ENCODE data around the gene ABLIM3. TPM values are rescaled to one million over a fixed set of nuclear protein-coding genes. Genes with fewer than 3 reads are reported as not detected.

Gene ABLIM3
- polyA plus RNA-seq, 1 donor from 2014 or later = 17.7 TPM

GRCh38 chr5:149297340-149298025, 156.2 kb downstream of the ABLIM3 start:
- H3K27ac ChIP-seq (ENCODE audit: low read length) = no peak overlapping the region
- no peaks in the 10 kb centered on the region for H3K36me3 ChIP-seq (ENCODE audit: insufficient read depth, low read length)
- no peaks in the 10 kb centered on the region for H3F3A ChIP-seq (ENCODE audit: insufficient read depth, low read length, poor library complexity, severe bottlenecking)
- no peaks in the 10 kb centered on the region for H3K79me2 ChIP-seq (replicated peaks; ENCODE audit: insufficient read depth, low read length)
- H3K27me3 ChIP-seq (ENCODE audit: insufficient read depth, low read depth, low read length) = no peaks in the 10 kb centered on the region
- H4K20me1 ChIP-seq (ENCODE audit: insufficient read depth) = no peaks in the 10 kb centered on the region
- no peak overlapping the region for H3K4me3 ChIP-seq (ENCODE audit: low read length)
- H3K9me2 ChIP-seq (ENCODE audit: insufficient read depth, low read length) = no peaks in the 10 kb centered on the region
- H3K9me3 ChIP-seq (ENCODE audit: low read length) = no peaks in the 10 kb centered on the region
- H3K4me2 ChIP-seq (ENCODE audit: low read length) = no peak overlapping the region
- no peak overlapping the region for H3K9ac ChIP-seq (ENCODE audit: low read length)
- H2AFZ ChIP-seq (ENCODE audit: low read depth, low read length) = no peak overlapping the region
- TF ChIP-seq MXI1 (conservative IDR thresholded peaks at IDR 0.05; ENCODE audit: poor library complexity, severe bottlenecking) = no peak
- no peak for TF ChIP-seq EZH2 (IDR thresholded peaks at IDR 0.05; ENCODE audit: borderline replicate concordance, insufficient read depth, low read length, poor library complexity, severe bottlenecking)
- no peak for TF ChIP-seq POLR2AphosphoS5 (IDR thresholded peaks at IDR 0.05)
- TF ChIP-seq RAD21 (conservative IDR thresholded peaks at IDR 0.05) = no peak
- no peak for TF ChIP-seq CTCF (IDR thresholded peaks at IDR 0.05; ENCODE audit: poor library complexity, severe bottlenecking)
- no peak for TF ChIP-seq TAF1 (IDR thresholded peaks at IDR 0.05; ENCODE audit: low read depth)
- TF ChIP-seq EP300 (conservative IDR thresholded peaks at IDR 0.05; ENCODE audit: poor library complexity, severe bottlenecking) = no peak
- TF ChIP-seq SMC3 (conservative IDR thresholded peaks at IDR 0.05; ENCODE audit: poor library complexity) = no peak
- no peak for TF ChIP-seq REST (IDR thresholded peaks at IDR 0.05; ENCODE audit: borderline replicate concordance)

- Histone ChIP-seq H3K27ac (ENCODE audit: low read length) (no peak overlapping the region), H3K36me3 (ENCODE audit: insufficient read depth, low read length) (no peaks in the 10 kb centered on the region), H3K79me2 (replicated peaks; ENCODE audit: insufficient read depth, low read length) (no peaks in the 10 kb centered on the region), H3K9ac (ENCODE audit: low read length) (no peak overlapping the region), H3K27me3 (ENCODE audit: insufficient read depth, low read depth, low read length) (no peaks in the 10 kb centered on the region), H3K9me2 (ENCODE audit: insufficient read depth, low read length) (no peaks in the 10 kb centered on the region), H4K20me1 (ENCODE audit: insufficient read depth) (no peaks in the 10 kb centered on the region), H3K4me2 (ENCODE audit: low read length) (no peak overlapping the region), H3K4me3 (ENCODE audit: low read length) (no peak overlapping the region), H3K9me3 (ENCODE audit: low read length) (no peaks in the 10 kb centered on the region), H3F3A (ENCODE audit: insufficient read depth, low read length, poor library complexity, severe bottlenecking) (no peaks in the 10 kb centered on the region), H2AFZ (ENCODE audit: low read depth, low read length) (no peak overlapping the region)
- TF ChIP-seq CTCF (IDR thresholded peaks at IDR 0.05; ENCODE audit: poor library complexity, severe bottlenecking) (no peak), MXI1 (conservative IDR thresholded peaks at IDR 0.05; ENCODE audit: poor library complexity, severe bottlenecking) (no peak), POLR2AphosphoS5 (IDR thresholded peaks at IDR 0.05) (no peak), TAF1 (IDR thresholded peaks at IDR 0.05; ENCODE audit: low read depth) (no peak), EZH2 (IDR thresholded peaks at IDR 0.05; ENCODE audit: borderline replicate concordance, insufficient read depth, low read length, poor library complexity, severe bottlenecking) (no peak), EP300 (conservative IDR thresholded peaks at IDR 0.05; ENCODE audit: poor library complexity, severe bottlenecking) (no peak), SMC3 (conservative IDR thresholded peaks at IDR 0.05; ENCODE audit: poor library complexity) (no peak), RAD21 (conservative IDR thresholded peaks at IDR 0.05) (no peak), REST (IDR thresholded peaks at IDR 0.05; ENCODE audit: borderline replicate concordance) (no peak)
These were observed 156.9 kb downstream of the ABLIM3 start for GRCh38 chr5:149298163-149298562.
